HL-60 (cell line): Measurements from ENCODE around the gene PNCK.
A peak's percentile ranks its signal among the peaks of the same experiment; 100 is the strongest.

Experiments
- DNase-seq, 2 experiments: peaks; one replicate each; pipeline ENCODE4 v3.0.0-alpha.2; 2010 to 2020; ENCODE audit warnings: low read depth in 1 of 2, low spot score in 1 of 2
- H3K27ac ChIP-seq: fragments of 250-450 bp; sonication (Bioruptor Pico); replicated peaks from 2 replicates; pipeline ENCODE4 v1.5.1; 2020; ENCODE audit warnings: mild to moderate bottlenecking, moderate library complexity
- H3K27me3 ChIP-seq: fragments of 250-450 bp; sonication (Bioruptor Pico); 2 replicates; pipeline ENCODE4 v1.5.1; 2021; ENCODE audit warnings: mild to moderate bottlenecking, moderate library complexity; ENCODE audit not compliant: insufficient read depth, poor library complexity, severe bottlenecking
- H3K4me3 ChIP-seq: replicated peaks from 2 replicates; pipeline ENCODE4 v1.5.1; 2011; ENCODE audit warnings: mild to moderate bottlenecking, control low read depth, low read length; ENCODE audit not compliant: insufficient read depth
- GABPA ChIP-seq: IDR thresholded peaks from 2 replicates; pipeline ENCODE4 v1.6.1; 2012; ENCODE audit warnings: low read depth
- POLR2AphosphoS5 ChIP-seq: IDR thresholded peaks from 2 replicates; pipeline ENCODE4 v1.6.1; 2012; ENCODE audit warnings: low read depth
- REST ChIP-seq: IDR thresholded peaks from 2 replicates; pipeline ENCODE4 v1.6.1; 2012; ENCODE audit warnings: low read depth; ENCODE audit not compliant: insufficient replicate concordance
- SPI1 ChIP-seq: IDR thresholded peaks from 2 replicates; pipeline ENCODE4 v1.6.1; 2012; ENCODE audit warnings: low read depth, mild to moderate bottlenecking, borderline replicate concordance
- long read RNA-seq: library from polyadenylated mRNA; unstranded; transcript quantifications from one replicate; pipeline ENCODE4 v2.0.0, GENCODE V29; 2020
- TF ChIP-seq, protein P1 (sequence below): IDR thresholded peaks from one replicate; pipeline ENCODE4 v1.5.1; 2011; ENCODE audit warnings: low read length, control low read depth, inconsistent platforms; ENCODE audit not compliant: insufficient read depth

Gene PNCK
- long read RNA-seq, result 0 reads

DNA sequence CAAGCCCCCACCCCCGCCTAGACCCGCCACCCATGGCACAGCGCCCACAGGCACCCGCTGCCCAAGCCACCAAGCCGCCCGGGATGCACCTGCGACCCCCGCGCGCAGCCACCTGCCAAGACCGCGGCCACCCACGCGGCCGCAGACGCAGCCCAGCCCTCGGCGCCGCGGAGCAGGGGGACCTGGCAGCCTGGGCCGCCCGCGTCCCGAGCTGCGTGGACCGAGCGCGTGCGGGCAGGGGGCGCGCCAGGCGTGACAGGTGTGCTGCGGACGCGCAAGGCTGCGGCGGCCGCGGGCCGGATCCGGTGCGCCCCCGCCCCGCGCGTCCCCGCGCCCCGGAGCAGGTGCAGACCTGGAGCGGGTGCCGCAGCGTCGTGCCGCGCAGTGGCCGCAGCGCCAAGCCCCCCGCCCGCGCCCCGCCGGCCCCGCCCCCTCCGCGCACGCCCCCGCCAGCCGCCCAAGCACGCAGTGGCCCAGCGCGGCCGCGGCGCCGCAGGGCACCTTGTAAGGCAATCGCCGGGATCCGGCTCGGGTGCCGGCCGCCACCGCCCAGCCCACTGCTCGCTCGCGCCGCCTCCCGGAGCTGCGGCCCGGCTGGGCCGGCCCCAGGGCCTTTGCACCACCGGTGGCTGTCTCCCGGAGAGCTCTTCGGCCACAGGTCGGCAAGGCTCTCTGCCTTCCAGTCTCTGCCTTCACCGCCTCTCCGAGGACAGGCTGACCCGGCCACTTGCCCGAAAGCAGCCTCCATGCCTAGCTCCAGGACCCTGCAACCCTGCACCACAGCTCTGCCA, at the start of gene PNCK:
Gene PNCK (minus strand): TSS at position 386 of the 791 bp plus-strand sequence. CDS start 737 bp downstream, outside the sequence.
- DNase-seq, result no peak
- H3K4me3 ChIP-seq, result no peak within 1 kb of the TSS
- no peak within 1 kb of the TSS for H3K27ac ChIP-seq
- H3K27me3 ChIP-seq, result peaks cover 5% of the 10 kb centered on the region
- TF ChIP-seq SPI1 (no peak), POLR2AphosphoS5 (no peak), GABPA (no peak), REST (no peak)
- TF ChIP-seq, protein P1, sequence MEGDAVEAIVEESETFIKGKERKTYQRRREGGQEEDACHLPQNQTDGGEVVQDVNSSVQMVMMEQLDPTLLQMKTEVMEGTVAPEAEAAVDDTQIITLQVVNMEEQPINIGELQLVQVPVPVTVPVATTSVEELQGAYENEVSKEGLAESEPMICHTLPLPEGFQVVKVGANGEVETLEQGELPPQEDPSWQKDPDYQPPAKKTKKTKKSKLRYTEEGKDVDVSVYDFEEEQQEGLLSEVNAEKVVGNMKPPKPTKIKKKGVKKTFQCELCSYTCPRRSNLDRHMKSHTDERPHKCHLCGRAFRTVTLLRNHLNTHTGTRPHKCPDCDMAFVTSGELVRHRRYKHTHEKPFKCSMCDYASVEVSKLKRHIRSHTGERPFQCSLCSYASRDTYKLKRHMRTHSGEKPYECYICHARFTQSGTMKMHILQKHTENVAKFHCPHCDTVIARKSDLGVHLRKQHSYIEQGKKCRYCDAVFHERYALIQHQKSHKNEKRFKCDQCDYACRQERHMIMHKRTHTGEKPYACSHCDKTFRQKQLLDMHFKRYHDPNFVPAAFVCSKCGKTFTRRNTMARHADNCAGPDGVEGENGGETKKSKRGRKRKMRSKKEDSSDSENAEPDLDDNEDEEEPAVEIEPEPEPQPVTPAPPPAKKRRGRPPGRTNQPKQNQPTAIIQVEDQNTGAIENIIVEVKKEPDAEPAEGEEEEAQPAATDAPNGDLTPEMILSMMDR, result no peak

- TF ChIP-seq SPI1, result 0 out of 2 replicates have a peak, but pooled peaks have one; percentile 2
- TF ChIP-seq GABPA, result no peak
Observed at GRCh38 chrX:153722704-153723350, 49.2 kb upstream of the PNCK start.

DNA sequence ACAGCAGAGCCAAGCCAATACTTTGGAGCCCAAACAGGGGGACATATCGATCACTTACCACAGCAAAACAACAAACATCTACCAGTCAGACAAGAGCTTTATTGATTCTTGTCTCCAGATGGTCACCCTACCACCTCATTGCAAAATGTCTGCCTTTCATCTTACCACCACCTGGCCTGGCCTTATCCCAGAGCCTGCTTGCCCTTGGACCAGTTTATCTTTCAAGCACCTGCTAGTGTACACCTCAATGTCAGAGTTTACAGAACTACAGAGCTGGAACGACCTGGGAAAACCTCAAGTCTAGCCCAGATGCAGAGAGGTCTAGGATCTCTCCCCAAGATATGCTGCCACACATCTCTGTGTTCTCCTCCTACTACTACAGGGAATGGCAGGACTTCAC, 46.1 kb upstream of the PNCK start:
- H3K27me3 ChIP-seq, result no peaks in the 10 kb centered on the region
- no peak overlapping the region for H3K4me3 ChIP-seq
- no peak for DNase-seq
- H3K27ac ChIP-seq, result no peak overlapping the region
- no peak for TF ChIP-seq REST
- TF ChIP-seq SPI1, result no peak
- TF ChIP-seq GABPA, result no peak
- TF ChIP-seq POLR2AphosphoS5, result no peak
- TF ChIP-seq, protein P1, result no peak

More at GRCh38 chrX:153722704-153723350, 49.2 kb upstream of the PNCK start:
- peak; percentile 23 to 41 for DNase-seq
- Histone ChIP-seq H3K27me3 (no peaks in the 10 kb centered on the region), H3K27ac (peak overlapping the region; percentile 83), H3K4me3 (peak overlapping the region; percentile 64)

GRCh38 chrX:153719238-153719637, 45.6 kb upstream of the PNCK start:
- Histone ChIP-seq H3K4me3 (no peak overlapping the region), H3K27me3 (no peaks in the 10 kb centered on the region), H3K27ac (no peak overlapping the region)
- TF ChIP-seq SPI1 (no peak), POLR2AphosphoS5 (no peak), REST (no peak), GABPA (no peak)
- TF ChIP-seq, protein P1, result no peak
- no peak for DNase-seq
